ENCODE results near the gene RPL3. TPM values are rescaled to one million over a fixed set of nuclear protein-coding genes. Genes with fewer than 3 reads are reported as not detected.

Gene RPL3
- polyA plus RNA-seq, 1 donor (not counting 4 experiments of a cell fraction or from before 2014, with no cell fraction given) = 2,538 TPM

DNA sequence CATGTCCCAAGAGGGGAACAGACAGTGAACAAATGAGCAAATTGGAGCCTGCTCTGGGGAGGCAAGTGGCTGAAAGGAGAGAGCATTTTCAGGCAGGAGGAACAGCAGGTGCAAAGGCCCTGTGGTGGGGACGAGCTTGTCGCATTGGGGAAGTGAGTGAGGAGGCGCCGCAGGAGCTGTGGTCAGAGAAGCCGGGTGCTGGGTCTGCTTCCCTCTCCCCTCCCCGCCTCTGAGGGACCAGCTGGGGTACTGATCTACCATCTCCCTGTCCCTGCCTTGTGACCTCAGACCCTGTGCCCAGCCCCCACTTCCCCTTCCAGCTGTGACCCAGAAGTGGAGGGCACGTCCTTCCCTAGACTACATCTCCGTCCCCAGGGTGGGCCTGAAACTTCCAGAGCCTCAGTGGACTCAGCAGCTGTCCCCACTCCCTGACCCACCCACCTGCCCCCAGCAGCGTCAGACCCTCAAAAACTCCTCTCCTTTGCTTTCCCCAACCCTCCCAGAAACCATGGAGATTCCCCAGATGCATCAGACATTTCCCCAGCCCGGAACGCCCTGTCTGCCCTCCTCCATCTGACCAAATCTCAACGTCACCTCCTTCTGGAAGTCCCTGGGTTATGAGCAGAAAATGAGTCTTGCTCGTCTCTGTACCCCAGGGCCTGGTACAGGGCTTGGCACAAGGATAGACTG lies 54.9 kb downstream of the RPL3 start:
- H3K9me1 ChIP-seq (ENCODE audit: control insufficient read depth, extremely low read depth, insufficient read depth, low read length) = no peaks in the 10 kb centered on the region
- TF ChIP-seq, protein P1, sequence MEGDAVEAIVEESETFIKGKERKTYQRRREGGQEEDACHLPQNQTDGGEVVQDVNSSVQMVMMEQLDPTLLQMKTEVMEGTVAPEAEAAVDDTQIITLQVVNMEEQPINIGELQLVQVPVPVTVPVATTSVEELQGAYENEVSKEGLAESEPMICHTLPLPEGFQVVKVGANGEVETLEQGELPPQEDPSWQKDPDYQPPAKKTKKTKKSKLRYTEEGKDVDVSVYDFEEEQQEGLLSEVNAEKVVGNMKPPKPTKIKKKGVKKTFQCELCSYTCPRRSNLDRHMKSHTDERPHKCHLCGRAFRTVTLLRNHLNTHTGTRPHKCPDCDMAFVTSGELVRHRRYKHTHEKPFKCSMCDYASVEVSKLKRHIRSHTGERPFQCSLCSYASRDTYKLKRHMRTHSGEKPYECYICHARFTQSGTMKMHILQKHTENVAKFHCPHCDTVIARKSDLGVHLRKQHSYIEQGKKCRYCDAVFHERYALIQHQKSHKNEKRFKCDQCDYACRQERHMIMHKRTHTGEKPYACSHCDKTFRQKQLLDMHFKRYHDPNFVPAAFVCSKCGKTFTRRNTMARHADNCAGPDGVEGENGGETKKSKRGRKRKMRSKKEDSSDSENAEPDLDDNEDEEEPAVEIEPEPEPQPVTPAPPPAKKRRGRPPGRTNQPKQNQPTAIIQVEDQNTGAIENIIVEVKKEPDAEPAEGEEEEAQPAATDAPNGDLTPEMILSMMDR (optimal IDR thresholded peaks at IDR 0.05 in 1 of 3, IDR thresholded peaks at IDR 0.05 in 1 of 3, conservative IDR thresholded peaks at IDR 0.05 in 1 of 3; ENCODE audit: extremely low read depth in 1 of 3, insufficient read depth in 2 of 3, low read length in 3 of 3) = no peak
- TF ChIP-seq EZH2 (IDR thresholded peaks at IDR 0.05; ENCODE audit: low read length) = no peak
- H3K27me3 ChIP-seq (ENCODE audit: control insufficient read depth, extremely low read depth, insufficient read depth, low read length) = no peaks in the 10 kb centered on the region
- FAIRE-seq (no peak), DNase-seq (ENCODE audit: low read depth, low spot score) (no peak)
- H2AFZ ChIP-seq (ENCODE audit: control insufficient read depth, low read length) = no peak overlapping the region
- no peak overlapping the region for H3K27ac ChIP-seq (ENCODE audit: control insufficient read depth, insufficient read depth, low read length)
- no peaks in the 10 kb centered on the region for H3K79me2 ChIP-seq (ENCODE audit: control insufficient read depth, insufficient read depth, low read length)
- H3K9ac ChIP-seq (ENCODE audit: control insufficient read depth, extremely low read depth, insufficient read depth, low read length) = no peak overlapping the region
- H3K4me1 ChIP-seq (ENCODE audit: control insufficient read depth, extremely low read depth, insufficient read depth, low read length) = peaks cover 3% of the 10 kb centered on the region
- H4K20me1 ChIP-seq (ENCODE audit: control insufficient read depth, extremely low read depth, insufficient read depth, low read length) = no peaks in the 10 kb centered on the region
- H3K9me3 ChIP-seq (ENCODE audit: control insufficient read depth, low read depth, low read length) = no peaks in the 10 kb centered on the region
- dilution Hi-C loops (cut with MboI; ENCODE audit: extremely low pct_ligation_motif_present, low sequenced_read_pairs) = no loop called here
- H3K36me3 ChIP-seq (ENCODE audit: control insufficient read depth in 2 of 2, extremely low read depth in 1 of 2, insufficient read depth in 2 of 2, low read length in 2 of 2) = no peaks in the 10 kb centered on the region
- H3K4me2 ChIP-seq (ENCODE audit: control insufficient read depth, extremely low read depth, insufficient read depth, low read depth, low read length) = no peak overlapping the region
- no peak overlapping the region for H3K4me3 ChIP-seq (ENCODE audit: control insufficient read depth in 2 of 3, extremely low read depth in 1 of 3, insufficient read depth in 2 of 3, low read depth in 1 of 3, low read length in 3 of 3)

- no peak for TF ChIP-seq EZH2 (IDR thresholded peaks at IDR 0.05; ENCODE audit: low read length)
- TF ChIP-seq, protein P1 (optimal IDR thresholded peaks at IDR 0.05 in 1 of 3, IDR thresholded peaks at IDR 0.05 in 1 of 3, conservative IDR thresholded peaks at IDR 0.05 in 1 of 3; ENCODE audit: extremely low read depth in 1 of 3, insufficient read depth in 2 of 3, low read length in 3 of 3) = no peak
- no peaks in the 10 kb centered on the region for H4K20me1 ChIP-seq (ENCODE audit: control insufficient read depth, extremely low read depth, insufficient read depth, low read length)
- no peaks in the 10 kb centered on the region for H3K27me3 ChIP-seq (ENCODE audit: control insufficient read depth, extremely low read depth, insufficient read depth, low read length)
- H3K27ac ChIP-seq (ENCODE audit: control insufficient read depth, insufficient read depth, low read length) = no peak overlapping the region
- H3K36me3 ChIP-seq (ENCODE audit: control insufficient read depth in 2 of 2, extremely low read depth in 1 of 2, insufficient read depth in 2 of 2, low read length in 2 of 2) = no peaks in the 10 kb centered on the region
- no peaks in the 10 kb centered on the region for H3K9me1 ChIP-seq (ENCODE audit: control insufficient read depth, extremely low read depth, insufficient read depth, low read length)
- H3K4me3 ChIP-seq (ENCODE audit: control insufficient read depth in 2 of 3, extremely low read depth in 1 of 3, insufficient read depth in 2 of 3, low read depth in 1 of 3, low read length in 3 of 3) = no peak overlapping the region
- H3K4me1 ChIP-seq (ENCODE audit: control insufficient read depth, extremely low read depth, insufficient read depth, low read length) = peaks cover 3% of the 10 kb centered on the region
- no peak for DNase-seq (ENCODE audit: low read depth, low spot score)
- H3K9ac ChIP-seq (ENCODE audit: control insufficient read depth, extremely low read depth, insufficient read depth, low read length) = no peak overlapping the region
- no peak overlapping the region for H2AFZ ChIP-seq (ENCODE audit: control insufficient read depth, low read length)
- H3K9me3 ChIP-seq (ENCODE audit: control insufficient read depth, low read depth, low read length) = no peaks in the 10 kb centered on the region
- dilution Hi-C loops (cut with MboI; ENCODE audit: extremely low pct_ligation_motif_present, low sequenced_read_pairs) = no loop called here
- no peak overlapping the region for H3K4me2 ChIP-seq (ENCODE audit: control insufficient read depth, extremely low read depth, insufficient read depth, low read depth, low read length)
- no peaks in the 10 kb centered on the region for H3K79me2 ChIP-seq (ENCODE audit: control insufficient read depth, insufficient read depth, low read length)
- FAIRE-seq = no peak
Observed at GRCh38 chr22:39263626-39264348, 55.6 kb downstream of the RPL3 start.

Small RNA genes lying within 50 kb of the gene (small RNA-seq; reads per million reads assigned to genes)
- gene SNORD43 (ENCODE audit: insufficient read length in 3 of 3, low read depth in 3 of 3, low replicate concordance in 1 of 3) = 0 reads per million in 3 experiments
- 886 to 18,470 (median 3,819) reads per million in 3 experiments for gene SNORD83A (ENCODE audit: insufficient read length in 3 of 3, low read depth in 3 of 3, low replicate concordance in 1 of 3)
- 0 reads per million in 3 experiments for gene SNORD83B (ENCODE audit: insufficient read length in 3 of 3, low read depth in 3 of 3, low replicate concordance in 1 of 3)

Other genes with a start within 250 kb of the RPL3 start
- 4.7 to 11.3 TPM (median 7.8 TPM) in 3 replicates for gene APOBEC3G, start 242.3 kb downstream of the RPL3 start, polyA plus RNA-seq
- 0.14 to 0.51 TPM (median 0.41 TPM) in 3 replicates for gene APOBEC3H, start 222.4 kb downstream of the RPL3 start, polyA plus RNA-seq
- gene CBX7, start 166.9 kb downstream of the RPL3 start, polyA plus RNA-seq = 1.2 to 1.6 TPM (median 1.3 TPM) in 3 replicates
- 4.3 to 10.3 TPM (median 6.0 TPM) in 3 replicates for gene PDGFB, start 74.6 kb downstream of the RPL3 start, polyA plus RNA-seq
- gene SYNGR1, start 30.4 kb upstream of the RPL3 start, polyA plus RNA-seq = 0.63 to 1.4 TPM (median 0.76 TPM) in 3 replicates
- 11.8 to 13.5 TPM (median 13.1 TPM) in 3 replicates for gene TAB1, start 80.2 kb upstream of the RPL3 start, polyA plus RNA-seq
- gene MGAT3, start 137.4 kb upstream of the RPL3 start, polyA plus RNA-seq = not detected in 3 replicates
- 13.8 to 27.6 TPM (median 18.4 TPM) in 3 replicates for gene MIEF1, start 182.7 kb upstream of the RPL3 start, polyA plus RNA-seq
- gene ATF4, start 200.9 kb upstream of the RPL3 start, polyA plus RNA-seq = 590 to 629 TPM (median 597 TPM) in 3 replicates
- gene RPS19BP1, start 213.1 kb upstream of the RPL3 start, polyA plus RNA-seq = 66.1 to 70.7 TPM (median 67.3 TPM) in 3 replicates